Stimulated activated CD4-positive, alpha-beta T cell treated with anti-CD3 and anti-CD28 coated beads, Interleukin-12 subunit alpha, Interleukin-12 subunit beta, amount 100 ng/mL, for 24 hours (primary cell): Measurements from ENCODE around the gene TNIK.
"Not testable (repeated sequence)": the region's sequence is repeated elsewhere in the genome, so short reads cannot be mapped to it uniquely, and the experiment has no call there.

ENCODE experiments used
- DNase-seq, 2 experiments: peaks; one replicate each; pipeline ENCODE4 v3.0.0-alpha.2; 2020; ENCODE audit warnings: low read depth in 2 of 2

TNIK gene

DNA sequence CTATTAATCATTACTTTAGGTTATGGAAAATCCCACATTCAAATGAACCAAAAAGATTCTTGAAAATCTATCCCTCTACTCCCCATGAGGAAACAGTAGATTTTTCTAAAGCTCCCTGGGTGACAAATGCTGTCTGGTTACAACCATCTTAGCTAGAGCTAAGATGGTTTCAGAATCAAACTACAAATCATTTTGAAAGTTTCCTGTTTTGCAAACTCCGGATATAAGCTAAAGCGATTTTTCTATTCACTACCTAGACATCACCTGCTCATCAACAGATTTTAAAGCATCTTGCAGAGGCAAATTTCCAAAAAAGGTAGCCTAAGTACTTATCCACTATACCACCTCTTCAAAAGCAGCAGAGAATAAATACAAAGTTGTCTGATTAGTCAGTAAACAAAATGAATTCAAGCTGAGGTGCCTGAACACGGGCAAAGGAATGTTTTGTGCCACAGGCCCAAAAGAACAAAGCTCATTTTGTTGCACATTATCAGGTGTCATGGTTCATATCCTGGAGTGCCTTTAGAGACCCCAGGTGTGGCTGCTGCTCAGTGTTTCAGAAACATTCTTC, 204.9 kb downstream of the TNIK start:
- no peak for DNase-seq

DNA sequence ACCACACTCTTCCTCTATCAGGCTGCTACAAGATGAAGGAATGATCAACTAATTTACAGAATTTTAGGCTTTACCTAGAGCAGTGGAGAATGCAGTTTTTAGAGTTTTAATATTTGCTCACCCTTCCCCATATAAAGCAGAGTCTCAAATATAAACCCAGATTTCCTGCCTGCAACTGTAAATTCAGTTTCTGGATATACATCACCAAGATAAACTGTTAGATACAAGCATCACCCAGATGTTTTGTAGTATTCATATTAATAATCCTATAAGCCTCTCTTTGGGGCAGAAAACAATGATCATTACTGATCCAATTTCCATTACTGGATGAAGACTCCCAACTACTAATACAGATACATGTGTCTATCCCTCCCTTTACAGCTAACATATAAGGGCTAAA, 205.9 kb downstream of the TNIK start:
- no peak for DNase-seq

DNA sequence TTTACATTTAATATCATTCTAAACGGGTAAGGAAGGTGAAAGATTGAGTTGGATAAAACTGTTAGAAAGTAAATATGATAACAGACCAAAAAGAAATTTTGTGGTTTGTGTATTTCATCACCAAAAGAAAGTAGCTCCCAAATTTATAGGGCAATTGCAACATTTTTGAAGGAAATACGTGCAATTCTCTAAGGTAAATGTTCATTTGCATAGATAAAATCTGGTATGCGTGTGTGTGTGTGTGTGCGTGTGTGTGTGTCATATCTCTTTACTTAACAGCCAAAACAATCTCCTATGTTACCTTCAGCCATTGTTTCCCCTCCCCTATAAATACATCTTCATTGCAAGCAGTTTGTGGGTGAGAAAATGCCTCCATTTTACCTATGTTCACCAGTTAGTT, 208.4 kb downstream of the TNIK start:
- no peak for DNase-seq

DNA sequence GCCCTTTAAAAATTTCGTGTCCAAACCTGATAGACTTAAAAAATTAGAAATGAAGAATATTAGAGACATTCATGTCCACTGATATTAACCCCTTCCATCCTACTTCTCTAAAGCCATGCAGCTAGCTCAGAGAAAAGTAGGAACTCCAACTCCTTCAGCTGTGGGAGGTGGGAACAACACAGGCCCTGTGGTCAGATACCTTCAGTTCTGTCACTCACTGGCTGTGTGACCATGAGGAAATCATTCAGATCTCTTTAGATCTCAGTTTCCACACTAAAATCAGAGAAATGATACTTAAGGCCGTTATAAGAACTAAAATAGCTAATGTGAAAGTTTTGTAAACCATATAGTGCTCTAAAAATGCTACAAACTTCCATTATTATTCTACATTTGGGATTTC, 209.8 kb downstream of the TNIK start:
- DNase-seq: no peak

DNA sequence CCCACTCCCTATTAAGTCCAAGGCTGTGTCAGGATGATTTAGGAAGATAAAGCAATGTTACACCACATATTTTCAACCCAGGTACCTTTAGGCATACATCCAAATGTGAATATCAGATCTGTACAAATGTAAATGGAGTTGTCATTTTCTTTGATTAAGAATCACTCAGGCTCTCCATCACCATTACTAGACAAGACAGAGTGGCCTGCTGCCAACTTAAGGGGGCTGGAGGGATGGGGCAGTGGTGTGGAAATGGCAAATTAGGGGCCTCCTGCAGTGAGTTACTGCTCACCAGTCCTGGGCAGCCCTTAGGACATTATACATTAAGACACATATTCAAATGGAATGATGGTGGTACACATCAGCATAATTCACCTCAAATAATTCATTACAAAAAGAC, 211.0 kb downstream of the TNIK start:
- DNase-seq: no peak

DNA sequence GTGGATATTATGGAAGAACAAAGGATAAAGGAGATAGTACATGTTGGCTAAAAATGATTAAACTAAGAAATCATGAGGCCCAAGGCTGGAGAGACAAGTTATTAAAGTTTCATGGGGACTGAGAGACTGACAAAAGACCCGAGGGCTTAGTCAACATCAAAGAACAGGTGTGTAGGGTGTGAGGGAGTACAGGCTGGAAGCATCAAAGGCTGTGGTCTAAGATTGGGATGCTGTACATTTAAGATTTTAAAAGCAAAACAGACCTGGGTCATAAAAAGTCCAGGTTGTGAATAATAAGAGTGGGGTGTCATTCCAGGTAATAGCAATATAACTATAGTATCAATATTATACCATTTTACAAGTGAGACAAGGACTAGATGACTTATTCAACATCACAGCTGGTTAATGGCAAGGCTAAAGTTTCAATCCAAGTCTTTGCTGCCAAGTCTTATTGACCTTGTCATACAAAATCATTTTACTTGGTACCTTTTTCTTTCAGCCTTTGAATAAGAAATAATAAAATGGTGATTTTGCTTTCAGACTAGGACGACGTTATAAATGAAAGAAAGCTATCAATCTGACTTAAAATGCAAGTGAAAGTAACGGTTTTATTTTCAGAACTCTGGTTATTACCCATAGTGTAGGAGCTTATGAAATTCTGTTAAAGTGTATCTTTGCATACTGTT, 211.6 kb downstream of the TNIK start:
- no peak for DNase-seq

DNA sequence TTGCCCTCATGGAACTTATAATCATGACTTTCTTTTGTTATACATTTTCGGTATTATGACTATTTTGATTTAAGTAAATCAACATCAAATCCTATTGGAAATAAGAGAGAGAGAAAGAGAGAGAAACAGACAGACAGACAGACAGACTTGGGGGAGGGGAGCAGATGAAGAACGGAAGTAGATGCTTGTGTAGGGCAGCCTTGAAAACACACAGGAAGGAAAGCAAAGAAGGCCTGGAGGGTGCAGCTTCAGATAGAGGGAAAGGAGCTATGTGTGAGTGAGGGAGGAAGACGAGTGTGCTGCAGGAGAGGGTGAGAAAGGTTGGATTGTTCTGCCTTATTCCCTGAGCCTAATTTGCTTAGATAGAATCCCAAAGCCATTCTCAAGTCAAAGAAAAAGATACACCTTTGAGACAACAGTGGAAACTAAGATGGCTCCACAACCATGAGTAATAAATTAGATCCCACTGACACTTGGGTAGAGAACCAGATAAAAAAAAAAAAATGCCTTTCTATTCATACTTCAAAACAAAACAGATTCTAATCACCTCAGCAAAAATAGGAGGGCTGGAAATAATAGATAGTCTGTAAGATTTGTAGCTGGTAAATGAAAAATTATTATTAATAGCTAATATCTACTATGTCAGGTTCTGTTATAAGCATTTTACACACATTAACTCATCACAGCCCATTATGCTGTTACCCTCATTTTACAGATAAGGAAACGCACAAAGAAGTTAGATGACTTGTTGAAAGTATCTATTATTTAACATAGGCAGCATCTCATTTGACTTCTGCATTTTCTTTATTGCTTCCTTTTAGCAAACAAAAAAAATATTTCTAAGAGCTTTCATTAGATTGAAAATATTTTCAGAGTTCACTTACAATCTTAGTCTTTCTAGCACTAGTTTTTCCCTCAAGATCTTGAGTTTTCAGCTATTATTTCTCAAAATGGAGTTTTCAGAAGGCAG, 214.1 kb downstream of the TNIK start:
- DNase-seq: no peak

DNA sequence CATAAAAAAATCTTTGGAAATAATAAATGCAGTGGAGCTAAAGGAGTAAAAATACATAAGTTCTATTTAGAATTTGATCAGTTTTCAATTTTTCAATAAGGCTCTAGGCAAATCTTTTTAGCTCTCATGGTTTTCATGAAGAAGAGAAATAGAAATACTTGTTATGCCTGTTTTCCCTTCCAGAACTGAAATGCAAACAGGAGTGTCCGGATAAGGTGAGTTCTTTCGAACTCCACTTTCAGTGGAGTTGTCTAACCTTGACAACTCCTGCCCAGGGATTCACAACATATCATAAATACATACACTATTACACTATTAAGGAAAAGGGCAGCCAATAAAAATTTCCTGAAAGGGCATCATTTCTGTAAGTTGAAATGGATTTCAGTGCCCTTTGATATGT, 217.3 kb downstream of the TNIK start:
- no peak for DNase-seq

DNA sequence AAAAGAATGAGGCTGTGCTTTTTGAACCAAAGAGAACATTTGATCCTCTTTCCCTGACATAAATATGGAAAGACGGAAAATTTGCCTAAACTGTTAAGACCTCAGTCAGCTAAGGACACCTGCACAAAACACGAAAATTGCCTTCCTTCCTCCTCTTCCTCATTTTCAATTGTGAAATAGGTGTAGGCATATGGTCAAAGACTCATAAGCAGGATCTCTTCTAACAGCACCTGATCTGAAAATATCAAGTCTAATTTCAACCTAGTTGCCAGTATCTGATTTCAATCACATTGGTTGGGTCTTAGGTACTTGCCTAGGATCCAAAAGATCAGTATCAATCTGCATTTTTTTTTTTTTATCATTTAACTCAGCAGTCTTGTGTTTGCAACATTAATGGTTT, 218.0 kb downstream of the TNIK start:
- no peak for DNase-seq

DNA sequence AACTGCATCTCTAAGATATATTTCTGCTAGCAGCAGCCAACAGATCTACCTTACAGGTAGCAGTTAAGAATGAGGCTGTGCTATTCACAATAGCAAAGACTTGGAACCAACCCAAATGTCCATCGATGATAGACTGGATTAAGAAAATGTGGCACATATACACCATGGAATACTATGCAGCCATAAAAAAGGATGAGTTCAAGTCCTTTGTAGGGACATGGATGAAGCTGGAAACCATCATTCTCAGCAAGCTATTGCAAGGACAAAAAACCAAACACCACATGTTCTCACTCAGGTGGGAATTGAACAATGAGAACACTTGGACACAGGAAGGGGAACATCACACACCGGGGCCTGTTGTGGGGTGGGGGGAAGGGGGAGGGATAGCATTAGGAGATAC, 218.6 kb downstream of the TNIK start:
- DNase-seq: not testable (repeated sequence)

DNA sequence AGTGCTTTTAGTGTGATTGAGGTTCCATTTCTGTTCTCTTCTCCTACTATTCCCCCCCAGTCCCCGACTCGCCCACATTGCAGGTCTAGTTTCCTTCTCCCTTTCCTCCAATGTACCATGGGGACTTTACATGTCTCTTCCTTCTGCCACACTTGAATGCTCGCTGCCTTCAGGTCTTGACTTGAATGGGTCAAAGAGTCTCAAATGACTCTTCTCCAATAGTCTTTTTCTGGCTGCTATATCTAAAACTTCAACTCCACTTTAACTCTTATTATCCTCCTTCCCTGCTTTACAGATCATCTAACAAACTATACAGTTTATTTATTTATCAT, 219.7 kb downstream of the TNIK start:
- no peak for DNase-seq

DNA sequence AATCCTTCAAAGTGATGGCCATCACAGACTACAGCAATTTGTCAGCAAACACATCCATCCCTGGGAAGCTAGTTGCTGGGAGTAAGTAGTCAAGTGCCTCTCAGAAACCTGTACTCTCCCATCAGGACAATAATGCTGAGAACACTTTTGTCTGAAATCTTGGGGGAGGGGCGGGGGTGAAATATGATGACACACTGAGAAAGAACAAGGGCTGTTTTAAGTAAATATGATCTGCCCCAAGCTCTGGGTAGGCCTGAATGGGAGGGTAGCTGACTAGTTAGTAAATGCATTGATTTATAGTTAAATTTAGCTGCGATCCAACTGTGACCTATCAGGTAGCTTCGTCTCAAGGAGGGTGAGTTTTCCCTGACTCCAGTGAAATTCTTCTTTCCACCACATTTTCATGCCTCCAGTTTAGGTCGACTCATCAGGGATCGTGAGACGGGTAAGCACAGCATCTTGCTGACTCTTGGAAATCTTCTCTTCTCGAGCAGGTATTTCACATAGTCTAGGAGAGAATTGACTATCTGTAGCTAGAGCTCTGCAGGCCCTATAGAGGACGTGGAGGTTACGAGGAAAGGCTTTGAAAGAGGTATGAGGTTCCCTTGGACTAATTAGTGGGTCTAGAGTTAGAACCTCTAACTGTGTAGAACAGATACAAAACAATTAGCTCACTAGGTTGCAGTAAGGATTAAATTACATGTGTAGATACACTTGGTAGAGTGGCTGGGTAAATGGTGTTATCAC, 220.3 kb downstream of the TNIK start:
- DNase-seq: no peak

DNA sequence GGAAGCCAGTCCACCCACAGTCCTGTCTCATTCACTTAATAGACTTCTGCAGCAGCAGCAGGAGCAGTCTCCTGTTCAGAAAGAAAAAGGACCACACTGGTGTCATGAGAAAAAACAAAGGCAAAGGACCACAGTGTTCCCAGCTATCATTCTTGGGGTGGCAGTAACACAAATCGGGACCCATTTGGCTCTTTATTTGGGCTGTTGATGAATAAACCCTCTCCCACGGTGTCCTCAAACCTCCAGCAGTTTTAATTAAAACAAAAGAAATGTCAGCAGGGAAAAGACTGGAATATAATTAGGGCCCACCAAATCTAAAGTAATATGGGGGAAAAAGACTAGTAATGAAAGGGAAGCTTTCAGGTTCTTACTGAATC, 223.2 kb downstream of the TNIK start:
- no peak for DNase-seq

DNA sequence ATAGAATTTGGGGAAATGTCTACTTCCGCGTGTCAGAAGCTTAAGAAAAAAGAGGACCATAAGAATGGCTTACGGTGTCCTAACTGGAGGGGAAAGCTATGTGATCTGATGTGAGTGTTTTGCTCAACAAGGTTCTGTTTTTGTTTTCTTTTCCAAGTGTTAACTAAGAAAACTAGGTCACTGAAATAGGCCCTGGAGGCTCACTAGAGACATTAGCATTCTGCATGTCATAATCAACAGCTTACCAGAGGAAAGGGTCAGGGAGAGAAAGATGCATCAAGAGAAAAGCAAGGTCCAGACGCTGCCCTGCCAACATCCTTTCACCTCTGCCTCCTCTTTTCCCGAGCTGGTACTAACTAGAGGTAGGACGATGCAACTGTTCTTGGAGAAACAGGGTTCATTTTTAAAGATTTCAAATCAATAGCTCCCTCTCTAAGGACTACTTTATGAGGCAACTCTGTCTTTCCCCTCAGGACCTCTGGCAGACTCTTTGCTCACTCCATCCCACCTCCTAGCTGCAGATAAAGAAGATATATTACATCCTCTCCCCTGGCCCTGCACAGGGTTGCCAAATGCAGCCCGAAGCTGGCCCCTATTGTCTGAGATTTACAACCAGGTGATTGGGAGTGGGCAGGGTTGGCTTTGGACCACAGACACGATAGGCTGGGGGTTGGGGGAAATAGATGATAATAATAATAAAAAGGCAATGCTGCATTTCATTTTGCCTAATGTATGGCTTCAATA, 223.8 kb downstream of the TNIK start:
- DNase-seq: no peak

DNA sequence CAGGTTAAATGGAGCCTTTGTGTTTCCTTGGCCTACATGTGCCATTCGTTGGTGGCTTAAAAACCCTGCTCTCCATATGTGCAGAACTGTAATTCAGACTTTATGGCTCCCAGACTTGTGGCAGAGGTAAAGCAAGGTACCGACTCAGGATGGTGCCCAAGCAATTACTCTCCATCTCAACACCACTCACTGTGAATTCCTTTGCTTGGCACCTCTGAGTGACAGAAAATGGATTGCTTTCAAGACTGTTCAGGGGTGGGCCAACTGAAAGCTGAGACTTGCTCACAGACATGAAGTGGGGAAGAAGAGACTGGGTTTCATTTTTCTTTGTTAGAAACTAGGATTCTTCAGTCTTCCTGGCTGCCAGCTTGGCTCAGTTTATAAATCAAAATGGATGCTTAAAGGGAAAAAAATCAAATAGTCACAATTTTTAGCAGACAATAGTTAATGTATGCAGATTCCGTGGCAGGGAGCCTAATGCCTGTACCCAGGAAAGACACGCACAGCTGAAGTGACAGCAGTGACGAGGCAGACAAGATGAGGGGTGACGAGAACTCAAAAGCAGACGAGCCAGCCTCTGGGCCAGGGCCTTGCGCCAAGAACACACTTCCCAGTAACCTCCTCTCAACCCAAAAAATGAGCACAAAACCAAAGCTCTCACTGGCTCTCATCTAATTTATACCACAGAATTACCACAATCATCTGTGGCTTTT, 225.8 kb downstream of the TNIK start:
- no peak for DNase-seq

DNA sequence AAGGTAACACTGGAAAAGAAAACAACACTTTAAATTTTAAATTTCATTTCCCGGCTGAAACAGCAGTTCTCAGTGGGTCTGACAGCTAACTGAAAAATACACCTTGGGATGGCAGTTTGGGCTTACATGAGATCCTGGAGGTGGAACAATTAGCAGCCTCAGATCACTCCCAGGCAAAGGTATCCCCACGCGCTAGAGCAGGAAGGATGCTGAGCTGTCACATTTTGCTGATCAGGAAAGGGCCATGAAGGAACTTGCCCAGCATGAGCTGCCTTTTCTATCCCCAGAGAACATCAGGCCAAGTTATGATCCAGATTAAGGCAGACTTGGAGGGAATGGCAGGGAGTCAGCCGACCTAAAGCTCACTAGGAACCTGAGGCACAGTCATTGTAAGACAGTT, 228.8 kb downstream of the TNIK start:
- no peak for DNase-seq

DNA sequence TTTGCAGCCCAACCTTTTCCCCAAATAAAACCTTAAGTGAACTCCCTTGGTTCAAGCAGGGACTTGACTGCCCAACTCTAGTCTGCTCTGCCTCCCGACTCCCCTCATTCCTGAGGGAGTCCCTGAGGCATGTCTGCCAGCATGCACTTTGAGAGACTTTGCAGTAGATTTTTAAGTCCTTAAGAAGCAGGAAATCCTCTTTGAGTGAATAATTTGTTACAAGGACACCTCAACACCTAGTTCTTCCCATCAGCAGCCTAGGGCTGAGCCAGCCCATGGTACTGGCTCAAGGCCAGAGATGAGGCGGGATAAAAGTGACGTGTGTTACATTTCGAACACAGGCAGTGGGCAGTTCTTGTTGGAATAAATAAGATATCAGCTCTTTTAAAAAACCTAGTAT, 229.3 kb downstream of the TNIK start:
- no peak for DNase-seq

DNA sequence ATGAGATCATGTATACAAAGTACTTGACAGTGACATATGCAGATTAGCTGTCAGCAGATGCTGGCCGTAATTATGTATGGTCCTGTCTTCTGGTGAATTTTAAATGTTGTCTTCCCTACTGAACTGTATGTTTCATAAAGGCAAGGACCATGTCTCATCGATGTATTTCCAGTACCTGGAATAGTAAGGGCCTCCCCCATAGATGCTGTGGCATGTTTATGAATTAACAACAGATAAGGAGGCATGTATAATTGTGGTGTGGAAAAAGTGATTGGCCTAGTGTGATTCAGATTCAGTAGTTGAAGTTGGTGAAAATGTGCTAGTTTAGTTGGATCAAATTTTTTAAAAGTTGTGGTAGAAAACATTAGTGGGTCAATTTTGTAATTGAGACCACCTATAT, 231.0 kb downstream of the TNIK start:
- no peak for DNase-seq

DNA sequence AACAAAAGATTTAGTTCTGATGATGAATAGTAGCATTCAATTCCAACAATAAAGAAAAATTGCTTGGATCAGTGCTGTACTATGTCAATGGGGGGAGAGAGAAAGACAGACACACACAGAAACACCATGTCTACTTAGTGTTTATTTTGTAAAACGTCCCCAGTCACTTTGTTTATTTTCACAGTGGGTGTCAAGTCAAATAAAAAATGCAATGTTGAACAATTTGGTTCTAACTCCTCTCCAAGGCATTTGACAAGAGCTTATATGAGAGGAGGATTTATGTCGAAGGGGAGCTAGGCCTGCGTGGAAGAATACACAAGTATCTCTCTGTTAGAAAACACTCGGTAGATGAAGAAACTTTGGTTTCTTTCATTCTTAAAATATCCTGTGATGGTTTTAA, 232.0 kb downstream of the TNIK start:
- no peak for DNase-seq

DNA sequence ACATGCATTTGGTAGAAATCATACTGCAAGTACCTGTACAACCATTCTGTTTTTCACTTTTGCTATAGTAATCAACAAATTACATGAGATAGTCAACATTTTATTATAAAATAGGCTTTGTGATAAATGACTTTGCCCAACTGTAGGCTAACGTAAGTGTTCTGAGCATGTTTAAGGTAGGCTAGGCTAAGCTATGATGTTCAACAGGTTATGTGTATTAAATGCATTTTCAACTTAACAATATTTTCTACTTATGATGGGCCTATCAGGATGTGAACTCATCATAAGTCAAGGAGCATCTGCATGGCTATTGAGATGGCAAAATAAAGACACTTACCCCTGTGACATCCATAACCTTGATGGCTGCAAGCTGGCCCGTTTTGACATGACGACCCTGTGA, 232.4 kb downstream of the TNIK start:
- DNase-seq: no peak

DNA sequence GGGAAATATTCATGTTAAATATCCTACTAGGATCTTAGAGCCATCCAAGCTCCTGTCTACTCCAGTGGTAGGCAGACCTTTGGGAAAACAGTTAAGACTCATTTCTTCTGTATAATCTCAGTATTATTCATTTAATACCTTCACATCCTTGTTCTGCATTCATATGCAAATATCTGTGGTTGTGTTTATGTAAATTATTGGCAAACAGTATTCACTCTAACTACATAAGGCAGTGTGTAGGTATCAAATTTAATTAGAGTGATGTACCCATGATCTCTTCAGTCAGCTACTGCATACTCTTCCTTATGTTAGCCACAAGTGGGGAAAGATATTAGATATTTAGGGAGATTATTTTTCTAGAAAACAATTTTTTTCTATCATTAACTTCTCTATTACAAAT, 232.8 kb downstream of the TNIK start:
- no peak for DNase-seq
